ENCODE data around the gene ERF. TPM values are rescaled to one million over a fixed set of nuclear protein-coding genes. Genes with fewer than 3 reads are reported as not detected.
A peak's percentile ranks its signal among the peaks of the same experiment; 100 is the strongest.

The ERF gene
- total RNA-seq, 1 donor = 31.8 TPM

GRCh38 chr19:42244347-42245220, 10.3 kb downstream of the ERF start:
- peak; percentile 62 for TF ChIP-seq CTCF (IDR thresholded peaks at IDR 0.05; ENCODE audit: extremely low read depth, low read depth, low read length)
- DNase-seq (ENCODE audit: insufficient read length, low spot score, missing footprints) = peak; percentile 96
- Histone ChIP-seq H3K36me3 (ENCODE audit: insufficient read depth, low read length) (peaks cover 16% of the 10 kb centered on the region), H3K79me2 (ENCODE audit: insufficient read depth, low read length) (peaks cover 50% of the 10 kb centered on the region), H3K27ac (ENCODE audit: low read depth, low read length) (peak overlapping the region; percentile 70), H4K20me1 (ENCODE audit: insufficient read depth, low read length) (peaks cover 21% of the 10 kb centered on the region), H3K9me3 (ENCODE audit: low read depth, low read length) (no peaks in the 10 kb centered on the region), H3K4me2 (ENCODE audit: insufficient read depth, low read length) (peak overlapping the region; percentile 91), H3K27me3 (ENCODE audit: insufficient read depth, low read length) (no peaks in the 10 kb centered on the region), H3K4me3 (ENCODE audit: insufficient read depth, low read length) (peak overlapping the region; percentile 79), H3K4me1 (ENCODE audit: insufficient read depth, low read length) (peaks cover 42% of the 10 kb centered on the region), H2AFZ (ENCODE audit: low read length) (peak overlapping the region; percentile 58)

- H3K36me3 ChIP-seq (ENCODE audit: insufficient read depth, low read length) = peaks cover 16% of the 10 kb centered on the region
- H3K79me2 ChIP-seq (ENCODE audit: insufficient read depth, low read length) = peaks cover 45% of the 10 kb centered on the region
- H3K4me3 ChIP-seq (ENCODE audit: insufficient read depth, low read length) = peak within 1 kb of the TSS; percentile 79
- no peaks in the 10 kb centered on the region for H3K9me3 ChIP-seq (ENCODE audit: low read depth, low read length)
- H3K4me2 ChIP-seq (ENCODE audit: insufficient read depth, low read length) = peak within 1 kb of the TSS; percentile 94
- peaks cover 42% of the 10 kb centered on the region for H3K4me1 ChIP-seq (ENCODE audit: insufficient read depth, low read length)
- peak; percentile 99 for DNase-seq (ENCODE audit: insufficient read length, low spot score, missing footprints)
- peak within 1 kb of the TSS; percentile 76 for H3K27ac ChIP-seq (ENCODE audit: low read depth, low read length)
- H2AFZ ChIP-seq (ENCODE audit: low read length) = peak within 1 kb of the TSS; percentile 74
- H4K20me1 ChIP-seq (ENCODE audit: insufficient read depth, low read length) = peaks cover 21% of the 10 kb centered on the region
- TF ChIP-seq CTCF (IDR thresholded peaks at IDR 0.05; ENCODE audit: extremely low read depth, low read depth, low read length) = no peak
- no peaks in the 10 kb centered on the region for H3K27me3 ChIP-seq (ENCODE audit: insufficient read depth, low read length)
These were observed 12.2 kb downstream of the ERF start, which contains the start of gene GSK3A for GRCh38 chr19:42242512-42243409. Gene GSK3A (minus strand): TSS chr19:42242602. CDS start chr19:42242465, 137 bp downstream.

GRCh38 chr19:42242069-42242511, 12.8 kb downstream of the ERF start:
- peaks cover 40% of the 10 kb centered on the region for H3K79me2 ChIP-seq (ENCODE audit: insufficient read depth, low read length)
- H3K4me2 ChIP-seq (ENCODE audit: insufficient read depth, low read length) = peak overlapping the region; percentile 94
- no peaks in the 10 kb centered on the region for H3K27me3 ChIP-seq (ENCODE audit: insufficient read depth, low read length)
- no peak for TF ChIP-seq CTCF (IDR thresholded peaks at IDR 0.05; ENCODE audit: extremely low read depth, low read depth, low read length)
- H3K4me1 ChIP-seq (ENCODE audit: insufficient read depth, low read length) = peaks cover 38% of the 10 kb centered on the region
- H3K27ac ChIP-seq (ENCODE audit: low read depth, low read length) = peak overlapping the region; percentile 76
- peak; percentile 91 for DNase-seq (ENCODE audit: insufficient read length, low spot score, missing footprints)
- peak overlapping the region; percentile 79 for H3K4me3 ChIP-seq (ENCODE audit: insufficient read depth, low read length)
- no peaks in the 10 kb centered on the region for H3K9me3 ChIP-seq (ENCODE audit: low read depth, low read length)
- H3K36me3 ChIP-seq (ENCODE audit: insufficient read depth, low read length) = peaks cover 16% of the 10 kb centered on the region
- H2AFZ ChIP-seq (ENCODE audit: low read length) = no peak overlapping the region
- peaks cover 19% of the 10 kb centered on the region for H4K20me1 ChIP-seq (ENCODE audit: insufficient read depth, low read length)
